Endodermal cell (in vitro differentiated cells): ENCODE data around the gene CACUL1. TPM values are rescaled to one million over a fixed set of nuclear protein-coding genes. Genes with fewer than 3 reads are reported as not detected.
"Not testable (repeated sequence)": the region's sequence is repeated elsewhere in the genome, so short reads cannot be mapped to it uniquely, and the experiment has no call there.

ENCODE experiments used
- DNase-seq: peaks from one replicate; pipeline ENCODE4 v3.0.0-alpha.2; 2017
- H3K27ac ChIP-seq: 2 replicates; pipeline ENCODE4 v1.5.1; 2013; ENCODE audit warnings: mild to moderate bottlenecking, low read depth, low read length, moderate library complexity
- H3K27me3 ChIP-seq: 2 replicates; pipeline ENCODE4 v1.6.1; 2013; ENCODE audit warnings: mild to moderate bottlenecking, low read length, moderate library complexity; ENCODE audit not compliant: insufficient read depth, control insufficient read depth, poor library complexity, severe bottlenecking
- H3K36me3 ChIP-seq: 2 replicates; pipeline ENCODE4 v1.7.0; 2013; ENCODE audit warnings: mild to moderate bottlenecking, low read length, moderate library complexity; ENCODE audit not compliant: control insufficient read depth, insufficient read depth
- H3K4me1 ChIP-seq: one replicate; pipeline ENCODE4 v1.7.0; 2013; ENCODE audit warnings: low read length; ENCODE audit not compliant: control insufficient read depth, insufficient read depth
- H3K4me3 ChIP-seq: 2 replicates; pipeline ENCODE4 v1.5.1; 2013; ENCODE audit warnings: mild to moderate bottlenecking, low read length, moderate library complexity
- H3K9ac ChIP-seq: 2 replicates; pipeline ENCODE4 v1.6.1; 2013; ENCODE audit warnings: mild to moderate bottlenecking, low read length, moderate library complexity; ENCODE audit not compliant: poor library complexity, severe bottlenecking; ENCODE audit errors: extremely low read depth
- H3K9me3 ChIP-seq: 2 replicates; pipeline ENCODE4 v1.6.1; 2013; ENCODE audit warnings: mild to moderate bottlenecking, low read length, moderate library complexity; ENCODE audit not compliant: control insufficient read depth
- H3K27ac Mint-ChIP-seq: 2 replicates; pipeline ENCODE4 v1.8.0; 2020; ENCODE audit warnings: mixed read lengths
- H3K27me3 Mint-ChIP-seq: 2 replicates; pipeline ENCODE4 v1.8.0; 2021; ENCODE audit warnings: mild to moderate bottlenecking, mixed read lengths; ENCODE audit not compliant: insufficient read depth
- H3K36me3 Mint-ChIP-seq: 2 replicates; pipeline ENCODE4 v1.8.0; 2020; ENCODE audit warnings: low read depth, mixed read lengths
- H3K4me1 Mint-ChIP-seq: 2 replicates; pipeline ENCODE4 v1.8.0; 2020; ENCODE audit warnings: mixed read lengths
- H3K4me3 Mint-ChIP-seq: 2 replicates; pipeline ENCODE4 v1.8.0; 2020; ENCODE audit warnings: mild to moderate bottlenecking, moderate library complexity, mixed read lengths
- H3K9me3 Mint-ChIP-seq: 2 replicates; pipeline ENCODE4 v1.8.0; 2020; ENCODE audit warnings: mild to moderate bottlenecking, mixed read lengths
- CTCF ChIP-seq: fragments of 200-600 bp; sonication (generic); conservative IDR thresholded peaks from 2 replicates; pipeline ENCODE4 v1.5.0; 2021; ENCODE audit warnings: antibody characterized with exemption, mild to moderate bottlenecking
- WGBS, 2 experiments: methylation state at CpG; one replicate each; pipeline versions ENCODE4 v1.1.5 to v1.1.7; 2013; ENCODE audit warnings: missing lambda C conversion rate in 2 of 2, mixed read lengths in 1 of 2; ENCODE audit not compliant: insufficient coverage in 1 of 2, insufficient read length in 1 of 2; 5-methylcytosine and 5-hydroxymethylcytosine counted together
- total RNA-seq, 2 donors: library from RNA; stranded (reverse); fragmentation: NEBNext Ultra II Directional in 1 of 2; extraction: Animal tissue kit (Norgen Biotek cat#: 25700) in 1 of 2; gene quantifications; 2 replicates in 1 of 2; 3 replicates in 1 of 2; pipeline ENCODE4 v1.2.1, GENCODE V29; 2021

The CACUL1 gene
- total RNA-seq, 2 donors from 2014 or later, result 37.5 to 38.9 TPM

GRCh38 chr10:118746246-118746645, 8.5 kb downstream of the CACUL1 start:
- Mint-ChIP-seq H3K27ac (no peak overlapping the region), H3K27me3 (no peaks in the 10 kb centered on the region), H3K4me1 (peaks cover 22% of the 10 kb centered on the region), H3K4me3 (no peak overlapping the region), H3K36me3 (peaks cover 21% of the 10 kb centered on the region), H3K9me3 (no peaks in the 10 kb centered on the region)
- no peak overlapping the region for H3K27ac ChIP-seq
- TF ChIP-seq CTCF, result no peak
- H3K27me3 ChIP-seq, result no peaks in the 10 kb centered on the region
- H3K36me3 ChIP-seq, result peaks cover 19% of the 10 kb centered on the region
- 87 to 90% methylated on average over 3 to 4 of the region's 4 CpGs for WGBS, 2 experiments
- H3K4me1 ChIP-seq, result peaks cover 3% of the 10 kb centered on the region
- H3K9me3 ChIP-seq, result no peaks in the 10 kb centered on the region
- H3K4me3 ChIP-seq, result no peak overlapping the region
- no peak for DNase-seq
- no peak overlapping the region for H3K9ac ChIP-seq

GRCh38 chr10:118745056-118745455, 9.7 kb downstream of the CACUL1 start:
- no peak overlapping the region for H3K9ac ChIP-seq
- H3K27me3 ChIP-seq, result no peaks in the 10 kb centered on the region
- H3K36me3 ChIP-seq, result peaks cover 16% of the 10 kb centered on the region
- Mint-ChIP-seq H3K27ac (no peak overlapping the region), H3K4me1 (peaks cover 22% of the 10 kb centered on the region), H3K4me3 (no peak overlapping the region), H3K36me3 (peaks cover 21% of the 10 kb centered on the region), H3K9me3 (no peaks in the 10 kb centered on the region), H3K27me3 (no peaks in the 10 kb centered on the region)
- H3K4me1 ChIP-seq, result peaks cover 3% of the 10 kb centered on the region
- H3K9me3 ChIP-seq, result no peaks in the 10 kb centered on the region
- no peak overlapping the region for H3K27ac ChIP-seq
- H3K4me3 ChIP-seq, result no peak overlapping the region
- no peak for DNase-seq
- no peak for TF ChIP-seq CTCF
- 96 to 100% methylated on average over 2 to 4 of the region's 4 CpGs for WGBS, 2 experiments

GRCh38 chr10:118744346-118744918, 10.3 kb downstream of the CACUL1 start:
- 95 to 97% methylated on average over 7 to 8 of the region's 9 CpGs for WGBS, 2 experiments
- peaks cover 22% of the 10 kb centered on the region for H3K4me1 Mint-ChIP-seq

GRCh38 chr10:118742782-118743181, 12.0 kb downstream of the CACUL1 start:
- Mint-ChIP-seq H3K36me3 (peaks cover 9% of the 10 kb centered on the region), H3K4me1 (peaks cover 22% of the 10 kb centered on the region), H3K9me3 (no peaks in the 10 kb centered on the region)

More at GRCh38 chr10:118744346-118744918, 10.3 kb downstream of the CACUL1 start:
- H3K27me3 ChIP-seq, H3K9ac ChIP-seq, H3K9me3 Mint-ChIP-seq, H3K4me3 ChIP-seq, H3K4me1 ChIP-seq, H3K27ac Mint-ChIP-seq, H3K9me3 ChIP-seq, DNase-seq, H3K27me3 Mint-ChIP-seq, H3K4me3 Mint-ChIP-seq, H3K27ac ChIP-seq: not testable (repeated sequence)
- peaks cover 20% of the 10 kb centered on the region for H3K36me3 Mint-ChIP-seq
- peaks cover 16% of the 10 kb centered on the region for H3K36me3 ChIP-seq

More at GRCh38 chr10:118742782-118743181, 12.0 kb downstream of the CACUL1 start:
- Mint-ChIP-seq H3K4me3 (no peak overlapping the region), H3K27me3 (no peaks in the 10 kb centered on the region), H3K27ac (no peak overlapping the region)
- peaks cover 6% of the 10 kb centered on the region for H3K36me3 ChIP-seq
- H3K4me3 ChIP-seq, result no peak overlapping the region
- 100% methylated on average over 1 of the region's 1 CpG; no CpG with 5 or more reads in 1 of the 2 experiments for WGBS, 2 experiments
- no peaks in the 10 kb centered on the region for H3K4me1 ChIP-seq
- no peak for DNase-seq
- H3K27me3 ChIP-seq, result no peaks in the 10 kb centered on the region
- no peak for TF ChIP-seq CTCF
- no peak overlapping the region for H3K9ac ChIP-seq
- H3K27ac ChIP-seq, result no peak overlapping the region
- H3K9me3 ChIP-seq, result no peaks in the 10 kb centered on the region
